HL-60 (cell line): ENCODE results near the gene GRIK2.

Experiments used
- DNase-seq, 2 experiments: peaks; one replicate each; pipeline ENCODE4 v3.0.0-alpha.2; 2010 to 2020; ENCODE audit warnings: low read depth in 1 of 2, low spot score in 1 of 2
- H3K27ac ChIP-seq: fragments of 250-450 bp; sonication (Bioruptor Pico); replicated peaks from 2 replicates; pipeline ENCODE4 v1.5.1; 2020; ENCODE audit warnings: mild to moderate bottlenecking, moderate library complexity
- H3K27me3 ChIP-seq: fragments of 250-450 bp; sonication (Bioruptor Pico); 2 replicates; pipeline ENCODE4 v1.5.1; 2021; ENCODE audit warnings: mild to moderate bottlenecking, moderate library complexity; ENCODE audit not compliant: insufficient read depth, poor library complexity, severe bottlenecking
- H3K4me3 ChIP-seq: replicated peaks from 2 replicates; pipeline ENCODE4 v1.5.1; 2011; ENCODE audit warnings: mild to moderate bottlenecking, control low read depth, low read length; ENCODE audit not compliant: insufficient read depth
- CTCF ChIP-seq: IDR thresholded peaks from one replicate; pipeline ENCODE4 v1.5.1; 2011; ENCODE audit warnings: low read length, control low read depth, inconsistent platforms; ENCODE audit not compliant: insufficient read depth
- GABPA ChIP-seq: IDR thresholded peaks from 2 replicates; pipeline ENCODE4 v1.6.1; 2012; ENCODE audit warnings: low read depth
- POLR2AphosphoS5 ChIP-seq: IDR thresholded peaks from 2 replicates; pipeline ENCODE4 v1.6.1; 2012; ENCODE audit warnings: low read depth
- REST ChIP-seq: IDR thresholded peaks from 2 replicates; pipeline ENCODE4 v1.6.1; 2012; ENCODE audit warnings: low read depth; ENCODE audit not compliant: insufficient replicate concordance
- SPI1 ChIP-seq: IDR thresholded peaks from 2 replicates; pipeline ENCODE4 v1.6.1; 2012; ENCODE audit warnings: low read depth, mild to moderate bottlenecking, borderline replicate concordance

The GRIK2 gene

GRCh38 chr6:101760843-101761621 is 367.5 kb downstream of the GRIK2 start:
- H3K4me3 ChIP-seq = no peak overlapping the region
- no peaks in the 10 kb centered on the region for H3K27me3 ChIP-seq
- peak; percentile 69 to 87 for DNase-seq
- H3K27ac ChIP-seq = 0 out of 2 replicates have a peak overlapping the region, but pooled peaks have one; percentile 6
- TF ChIP-seq GABPA (no peak), REST (no peak), CTCF (no peak), POLR2AphosphoS5 (no peak), SPI1 (no peak)

GRCh38 chr6:101762851-101763250 is 369.3 kb downstream of the GRIK2 start:
- Histone ChIP-seq H3K27ac (no peak overlapping the region), H3K4me3 (no peak overlapping the region), H3K27me3 (no peaks in the 10 kb centered on the region)
- DNase-seq = no peak
- TF ChIP-seq CTCF (no peak), REST (no peak), SPI1 (no peak)

- Histone ChIP-seq H3K27ac (no peak overlapping the region), H3K4me3 (no peak overlapping the region), H3K27me3 (no peaks in the 10 kb centered on the region)
- DNase-seq = no peak
- TF ChIP-seq REST (no peak), GABPA (no peak), CTCF (no peak), SPI1 (no peak), POLR2AphosphoS5 (no peak)
Observed at GRCh38 chr6:101765281-101765680, 371.8 kb downstream of the GRIK2 start.
